Right ventricle myocardium inferior (tissue), 1 donor: ENCODE measurements around the gene EML6. TPM values are rescaled to one million over a fixed set of nuclear protein-coding genes. Genes with fewer than 3 reads are reported as not detected.

Source experiments
- ATAC-seq: fragments of 200-7000 bp; cut with Tn5 transposase; one replicate; pipeline ENCODE4 v1.9.1; 2020; ENCODE audit warnings: mild to moderate bottlenecking, moderate library complexity
- DNase-seq: peaks from one replicate; pipeline ENCODE4 v3.0.0; 2021; ENCODE audit errors: missing footprints
- intact Hi-C: fragments of 100-400 bp; cut with DNase I; formaldehyde crosslinking; loops from one replicate; pipeline ENCODE4 v1.11.0; 2022
- total RNA-seq: library from RNA; stranded (reverse); fragmentation: NEBNext Ultra II Directional; extraction: Animal tissue kit (Norgen Biotek cat#: 25700); gene quantifications from one replicate; pipeline ENCODE4 v1.2.1, GENCODE V29; 2021
- donor health status: DM: no; HTN: yes; CAD: no; lungs with severe emphysema.

The EML6 gene
- total RNA-seq, 1 donor from 2014 or later = 0.16 TPM

DNA sequence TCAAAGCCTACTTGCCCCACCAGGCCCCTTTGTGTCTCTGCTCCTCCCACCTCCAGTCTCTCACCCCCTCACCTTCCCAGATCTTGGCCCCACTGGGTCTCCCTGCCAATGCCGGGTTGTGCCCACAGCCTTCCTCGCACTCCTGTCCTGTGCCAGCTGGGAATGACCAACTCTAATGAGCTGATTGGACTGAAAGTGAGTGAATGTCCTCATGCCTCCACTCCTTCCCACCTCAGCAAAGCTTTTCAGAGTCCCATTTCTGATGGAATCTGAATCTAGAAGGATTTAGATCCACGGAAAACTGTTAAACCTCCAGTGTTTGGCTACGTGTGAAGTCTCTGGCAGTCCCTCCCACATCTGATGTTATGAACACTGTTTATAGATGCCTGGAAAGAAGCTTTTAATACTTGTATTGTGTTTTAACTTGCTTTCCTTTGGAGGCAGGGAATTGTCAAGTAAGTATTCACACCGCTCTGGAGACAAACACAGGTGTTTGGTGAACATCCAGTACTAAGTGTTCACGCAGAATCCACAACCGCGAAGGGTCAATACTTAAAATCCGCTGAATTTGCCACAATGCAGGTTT lies 222.9 kb downstream of the EML6 start:
- ATAC-seq = no peak
- DNase-seq = no peak
- intact Hi-C loops = no loop called here

DNA sequence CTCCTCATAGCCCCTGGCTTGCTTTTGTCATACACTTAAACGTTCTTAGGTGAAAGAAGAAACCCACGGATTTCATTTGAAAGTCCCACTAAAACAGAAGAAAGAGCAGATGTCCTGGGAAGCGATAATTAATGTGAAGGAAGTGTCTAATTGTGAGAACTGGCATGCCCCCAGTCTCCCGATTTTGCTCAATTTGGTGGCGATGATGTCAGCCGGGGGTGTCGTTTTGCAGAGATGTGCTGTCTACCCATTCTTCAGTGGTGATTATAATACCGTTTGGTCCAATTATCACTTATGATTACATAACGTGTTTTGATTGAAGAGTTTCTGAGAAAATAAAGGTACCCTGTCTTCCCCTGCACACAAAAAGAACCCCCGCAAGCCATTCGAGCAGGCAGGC lies 223.7 kb downstream of the EML6 start:
- DNase-seq (no peak), ATAC-seq (no peak)
- intact Hi-C loops = no loop called here

GRCh38 chr2:54947646-54948045 lies 224.2 kb downstream of the EML6 start:
- DNase-seq (no peak), ATAC-seq (no peak)
- intact Hi-C loops = no loop called here

DNA sequence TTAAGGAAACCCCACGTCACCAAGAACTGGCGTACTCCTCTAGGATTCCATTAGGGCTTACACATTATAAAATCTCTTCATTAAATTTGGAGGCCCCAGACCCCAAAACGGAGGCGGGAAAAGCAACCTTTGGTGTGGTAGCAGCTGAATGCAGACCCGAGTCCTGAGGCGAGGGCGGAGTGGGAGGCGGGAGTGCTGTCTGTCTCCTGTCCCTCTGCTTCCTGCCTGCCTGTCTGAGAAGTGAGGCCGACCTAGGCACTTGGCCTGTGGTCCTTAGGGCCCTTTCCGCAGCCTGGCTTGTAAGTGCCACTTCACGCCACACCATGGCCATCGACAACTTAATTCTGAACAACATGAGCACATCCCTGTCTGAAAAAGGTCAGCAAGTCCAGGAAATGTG lies 224.7 kb downstream of the EML6 start:
- intact Hi-C loops = no loop called here
- DNase-seq (no peak), ATAC-seq (no peak)

GRCh38 chr2:54949431-54949830 lies 226.0 kb downstream of the EML6 start:
- ATAC-seq (no peak), DNase-seq (no peak)
- intact Hi-C loops = no loop called here

DNA sequence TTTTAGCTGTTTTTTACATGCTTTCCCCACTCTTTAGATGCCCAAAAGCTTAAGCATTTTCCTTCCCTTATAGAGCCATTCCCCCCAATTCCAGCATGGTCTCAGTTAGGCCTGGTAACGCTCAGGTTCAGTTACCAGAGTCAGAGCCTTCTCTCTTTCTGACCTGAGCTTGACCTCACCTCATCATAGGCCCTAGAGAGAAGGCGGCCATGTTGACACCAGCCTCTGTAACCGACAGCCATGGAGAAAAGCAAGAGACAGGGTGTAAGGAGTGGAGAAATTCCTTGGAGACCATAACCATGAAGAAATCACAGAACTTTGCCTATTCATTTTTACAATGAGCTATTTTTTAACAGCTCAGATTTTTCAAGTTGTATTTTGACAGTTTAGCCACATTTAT lies 227.3 kb downstream of the EML6 start:
- intact Hi-C loops = no loop called here
- ATAC-seq = no peak
- DNase-seq = no peak

DNA sequence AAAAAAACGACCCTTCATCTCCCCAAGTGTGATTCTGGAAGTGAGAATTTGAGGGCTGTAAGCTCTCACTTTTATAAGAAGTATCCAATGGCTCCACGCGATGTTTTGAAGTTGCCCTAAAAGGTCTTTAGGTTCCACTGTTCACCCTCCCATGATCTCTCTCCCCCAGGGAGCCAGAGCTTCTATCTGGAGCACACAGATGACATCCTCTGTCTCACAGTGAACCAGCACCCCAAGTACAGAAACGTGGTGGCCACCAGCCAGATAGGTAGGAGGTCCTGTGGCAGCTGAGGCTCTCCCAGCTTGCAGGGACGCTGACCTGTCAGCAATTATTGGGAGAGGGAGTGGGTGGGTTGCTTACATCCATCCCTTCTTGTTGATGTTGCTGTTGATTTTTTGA lies 229.0 kb downstream of the EML6 start:
- intact Hi-C loops = no loop called here
- no peak for DNase-seq
- no peak for ATAC-seq

DNA sequence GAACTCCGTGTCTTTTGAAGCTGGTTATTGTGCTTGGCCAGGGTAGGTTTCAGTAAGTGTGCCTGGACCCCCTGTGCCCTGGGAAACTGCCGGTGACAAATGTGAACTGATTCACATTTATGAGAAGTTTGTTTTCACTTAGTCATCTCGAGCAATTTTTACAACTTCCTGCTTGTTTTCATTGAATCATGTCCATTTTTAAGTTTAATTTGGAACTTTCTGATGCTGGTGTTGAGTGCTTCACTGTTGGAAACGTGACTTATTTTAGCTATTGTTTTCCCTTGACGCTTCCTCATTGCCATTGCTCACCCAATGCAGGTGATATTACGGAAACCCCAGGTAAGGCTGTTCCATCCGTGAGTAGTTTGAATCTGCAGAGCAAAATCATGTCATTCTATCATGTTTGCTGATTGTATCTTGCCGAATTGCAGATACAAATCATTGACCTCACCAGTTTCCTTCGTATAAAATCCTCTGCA lies 229.6 kb downstream of the EML6 start:
- intact Hi-C loops = no loop called here
- DNase-seq = no peak
- ATAC-seq = no peak

GRCh38 chr2:54954158-54954557 lies 230.7 kb downstream of the EML6 start:
- no peak for DNase-seq
- no peak for ATAC-seq
- intact Hi-C loops = no loop called here

DNA sequence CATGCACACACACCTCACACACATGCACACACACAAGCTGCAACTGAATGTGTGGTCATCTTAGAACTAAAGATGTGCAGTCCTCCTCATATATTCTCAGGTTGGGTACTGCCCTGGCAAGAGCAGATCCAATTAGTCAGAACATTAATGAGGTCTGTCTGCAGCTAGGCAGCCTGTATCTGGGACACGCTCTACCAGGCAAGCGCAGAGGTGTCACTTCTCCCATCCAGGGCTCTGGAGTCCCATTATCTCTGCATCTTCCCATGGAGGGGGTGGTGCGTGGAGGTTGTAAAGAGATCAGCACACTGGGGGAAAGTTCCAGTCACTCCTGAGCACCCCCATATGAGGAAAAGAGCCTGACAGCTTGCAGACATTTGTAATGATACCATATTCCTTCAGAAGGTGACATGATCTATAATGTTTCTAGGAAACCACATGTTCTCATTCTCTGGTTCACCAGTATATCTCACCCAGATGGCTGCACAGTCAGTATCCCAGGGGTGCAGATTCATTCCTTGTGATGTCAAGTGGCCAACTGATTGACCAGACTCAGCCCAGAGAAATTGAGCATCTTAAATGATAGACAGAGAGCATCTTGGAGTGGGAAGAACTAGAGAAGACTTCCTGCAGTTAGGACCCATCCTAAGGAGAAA lies 231.4 kb downstream of the EML6 start:
- no peak for ATAC-seq
- intact Hi-C loops = no loop called here
- DNase-seq = no peak

GRCh38 chr2:54955358-54956110 lies 232.1 kb downstream of the EML6 start:
- intact Hi-C loops = no loop called here
- ATAC-seq (no peak), DNase-seq (no peak)

DNA sequence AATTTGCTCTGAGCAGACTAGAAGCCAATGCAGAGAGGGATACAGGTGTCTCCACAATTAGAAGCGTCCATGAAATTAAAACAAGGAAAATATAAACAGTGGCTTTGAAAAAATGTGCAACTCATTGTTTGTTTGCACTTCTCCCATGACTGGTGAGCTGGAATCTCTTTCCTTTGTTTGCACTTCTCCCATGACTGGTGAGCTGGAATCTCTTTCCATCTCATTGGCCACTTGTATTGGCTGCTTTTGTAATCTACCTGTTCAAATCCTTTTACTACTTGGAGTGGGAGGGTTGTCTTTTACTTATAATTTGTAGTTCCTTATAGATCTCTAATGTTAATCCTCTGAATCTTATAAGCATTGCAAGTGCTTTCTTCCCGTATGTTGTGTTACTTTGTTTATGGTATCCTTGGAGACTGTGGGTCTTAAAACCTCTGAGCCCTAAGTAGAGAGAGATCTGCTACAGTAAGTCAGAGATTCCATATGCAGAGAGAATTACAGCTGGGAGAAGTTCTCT lies 232.7 kb downstream of the EML6 start:
- intact Hi-C loops = no loop called here
- no peak for DNase-seq
- ATAC-seq = no peak

- ATAC-seq (no peak), DNase-seq (no peak)
- intact Hi-C loops = no loop called here
Measured at GRCh38 chr2:54957321-54957999, 234.0 kb downstream of the EML6 start.

- no peak for ATAC-seq
- intact Hi-C loops = no loop called here
Measured at GRCh38 chr2:54958717-54959371, 235.4 kb downstream of the EML6 start.

DNA sequence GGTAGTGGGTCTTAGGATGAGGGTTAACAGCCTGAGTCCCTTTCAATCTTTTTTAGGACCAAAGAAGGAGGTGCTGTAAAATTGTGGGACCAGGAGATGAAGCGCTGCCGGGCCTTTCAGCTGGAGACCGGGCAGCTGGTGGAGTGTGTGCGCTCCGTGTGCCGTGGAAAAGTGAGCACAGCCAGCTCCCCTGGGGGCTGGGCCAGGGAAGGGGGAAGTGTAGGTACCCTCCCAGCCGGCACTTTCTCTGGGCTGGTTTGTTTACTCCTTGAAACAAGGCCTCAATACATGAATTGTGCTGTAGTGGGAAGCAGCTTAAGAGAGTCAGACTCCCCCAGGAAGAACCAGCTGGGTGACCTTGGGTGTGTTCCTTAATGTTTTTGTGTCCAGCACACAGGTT lies 236.7 kb downstream of the EML6 start:
- no peak for ATAC-seq
- intact Hi-C loops = no loop called here
- DNase-seq = no peak

More at GRCh38 chr2:54958717-54959371, 235.4 kb downstream of the EML6 start:
- no peak for DNase-seq

- ATAC-seq (no peak), DNase-seq (no peak)
- intact Hi-C loops = no loop called here
Measured at GRCh38 chr2:54962511-54962910, 239.0 kb downstream of the EML6 start.

- DNase-seq = no peak
- no peak for ATAC-seq
- intact Hi-C loops = no loop called here
Measured at GRCh38 chr2:54962935-54963440, 239.5 kb downstream of the EML6 start.

GRCh38 chr2:54963476-54963875 lies 240.0 kb downstream of the EML6 start:
- DNase-seq (no peak), ATAC-seq (no peak)
- intact Hi-C loops = no loop called here

DNA sequence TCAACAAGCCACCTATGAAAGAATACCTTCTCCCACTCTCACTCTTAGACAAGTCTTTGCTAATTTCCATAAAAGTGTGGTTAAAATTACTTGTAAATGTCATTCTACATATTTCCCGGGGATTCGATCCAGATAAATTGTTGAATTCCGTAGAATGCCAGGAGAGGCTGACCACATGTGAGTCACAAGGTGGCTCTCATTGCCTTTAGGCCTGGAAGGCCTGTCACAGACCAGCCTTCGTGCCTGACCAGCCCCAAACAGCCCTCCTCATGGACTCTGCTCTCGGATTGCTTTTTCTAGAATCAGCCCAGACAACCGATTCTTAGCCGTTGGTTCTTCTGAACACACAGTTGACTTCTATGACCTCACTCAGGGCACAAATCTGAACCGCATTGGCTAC lies 240.8 kb downstream of the EML6 start:
- intact Hi-C loops = no loop called here
- DNase-seq (no peak), ATAC-seq (no peak)
